ENCODE results near the gene ARSI. TPM values are rescaled to one million over a fixed set of nuclear protein-coding genes. Genes with fewer than 3 reads are reported as not detected.

ARSI gene
- total and polyA plus RNA-seq, 2 of the 13 experiments (the other 11 are each of a cell fraction or from before 2014, with no cell fraction given), result 4.2 to 33.9 TPM

- BruUV-seq (replicated peaks), result no TSS peak
- POLR2A ChIA-PET, result no interaction called here
- no peak overlapping the region for H3K4me3 ChIP-seq (replicated peaks in 1 of 3; ENCODE audit: insufficient read depth in 1 of 3, low read depth in 2 of 3, low read length in 3 of 3)
- no peak overlapping the region for H3K4me2 ChIP-seq (ENCODE audit: low read depth, low read length)
- no peaks in the 10 kb centered on the region for H4K20me1 ChIP-seq (ENCODE audit: insufficient read depth, low read length)
- FAIRE-seq, result no peak
- intact Hi-C loops (cut with micrococcal nuclease; ENCODE audit: unreplicated experiment), result no loop called here
- 46% methylated on average over 5 of the region's 9 CpGs for WGBS (ENCODE audit: low lambda C conversion rate)
- CTCF ChIA-PET (ENCODE audit: low intra/inter-chr PET ratio, low total read pairs), result no interaction called here
- TF ChIP-seq ZNF24 (IDR thresholded peaks at IDR 0.05) (no peak), HNRNPUL1 (IDR thresholded peaks at IDR 0.05; ENCODE audit: low read depth, low read length) (no peak), MYC (CRISPR knock-in tag; IDR thresholded peaks at IDR 0.05; ENCODE audit: borderline replicate concordance) (no peak), SOX5 (CRISPR knock-in tag; IDR thresholded peaks at IDR 0.05; ENCODE audit: borderline replicate concordance) (no peak), GTF3A (CRISPR knock-in tag; conservative IDR thresholded peaks at IDR 0.05) (no peak), ZNF296 (CRISPR knock-in tag; conservative IDR thresholded peaks at IDR 0.05) (no peak), FOSL1 (CRISPR knock-in tag; IDR thresholded peaks at IDR 0.05; ENCODE audit: borderline replicate concordance) (no peak)
- in situ Hi-C loops (cut with HindIII; ENCODE audit: extremely low pct_ligation_motif_present, low pct_unique_long_range_greater_than_20kb), result no loop called here
- H3K9me3 ChIP-seq (ENCODE audit: low read length), result no peaks in the 10 kb centered on the region
- H2AFZ ChIP-seq (ENCODE audit: low read length), result no peak overlapping the region
- ATAC-seq, result no peak
- peaks cover 5 to 60% of the 10 kb centered on the region in 2 experiments; a peak in 4 of 5 replicates for H3K27me3 ChIP-seq (ENCODE audit: control insufficient read depth in 1 of 2, insufficient read depth in 2 of 2, low read length in 2 of 2)
- H3K9ac ChIP-seq (ENCODE audit: insufficient read depth, low read depth, low read length), result no peak overlapping the region
- H3K27ac ChIP-seq (ENCODE audit: extremely low read length, insufficient read depth, low read length), result no peak overlapping the region
- H3K4me1 ChIP-seq (ENCODE audit: insufficient read depth, low read length), result peaks cover 15% of the 10 kb centered on the region
- no peak for DNase-seq (ENCODE audit: low spot score)
- no peaks in the 10 kb centered on the region for H3K79me2 ChIP-seq (ENCODE audit: insufficient read depth, low read length)
- H3K36me3 ChIP-seq (replicated peaks in 1 of 2; ENCODE audit: control insufficient read depth in 1 of 2, insufficient read depth in 2 of 2, low read length in 2 of 2), result no peaks in the 10 kb centered on the region
Observed at GRCh38 chr5:150247726-150248125, 55.0 kb downstream of the ARSI start.

GRCh38 chr5:150246835-150247234, 55.9 kb downstream of the ARSI start:
- no peak for DNase-seq (ENCODE audit: low spot score)
- Histone ChIP-seq H2AFZ (ENCODE audit: low read length) (no peak overlapping the region), H3K27me3 (ENCODE audit: control insufficient read depth in 1 of 2, insufficient read depth in 2 of 2, low read length in 2 of 2) (peaks cover 5 to 60% of the 10 kb centered on the region in 2 experiments; a peak in 4 of 5 replicates), H3K4me3 (replicated peaks in 1 of 3; ENCODE audit: insufficient read depth in 1 of 3, low read depth in 2 of 3, low read length in 3 of 3) (no peak overlapping the region), H3K9me3 (ENCODE audit: low read length) (no peaks in the 10 kb centered on the region), H3K4me2 (ENCODE audit: low read depth, low read length) (no peak overlapping the region), H3K79me2 (ENCODE audit: insufficient read depth, low read length) (no peaks in the 10 kb centered on the region), H3K4me1 (ENCODE audit: insufficient read depth, low read length) (peaks cover 15% of the 10 kb centered on the region), H3K27ac (ENCODE audit: extremely low read length, insufficient read depth, low read length) (no peak overlapping the region), H4K20me1 (ENCODE audit: insufficient read depth, low read length) (no peaks in the 10 kb centered on the region), H3K36me3 (replicated peaks in 1 of 2; ENCODE audit: control insufficient read depth in 1 of 2, insufficient read depth in 2 of 2, low read length in 2 of 2) (no peaks in the 10 kb centered on the region), H3K9ac (ENCODE audit: insufficient read depth, low read depth, low read length) (no peak overlapping the region)
- intact Hi-C loops (cut with micrococcal nuclease; ENCODE audit: unreplicated experiment), result no loop called here
- POLR2A ChIA-PET, result no interaction called here
- peak; percentile 71 for ATAC-seq
- CTCF ChIA-PET (ENCODE audit: low intra/inter-chr PET ratio, low total read pairs), result no interaction called here
- in situ Hi-C loops (cut with HindIII; ENCODE audit: extremely low pct_ligation_motif_present, low pct_unique_long_range_greater_than_20kb), result no loop called here
- TF ChIP-seq ZFX (CRISPR knock-in tag; IDR thresholded peaks at IDR 0.05; ENCODE audit: low read depth) (peak; percentile 10; the same call in 1 of the 2 replicates), CAMTA2 (CRISPR knock-in tag; IDR thresholded peaks at IDR 0.05; ENCODE audit: borderline replicate concordance) (no peak), CTCF (CRISPR knock-in tag; IDR thresholded peaks at IDR 0.05) (peak; percentile 30), HNF4A (CRISPR knock-in tag; IDR thresholded peaks at IDR 0.05) (peak; percentile 23; the same call in 1 of the 2 replicates), KLF15 (CRISPR knock-in tag; IDR thresholded peaks at IDR 0.05; ENCODE audit: borderline replicate concordance) (no peak), ZNF746 (CRISPR knock-in tag; IDR thresholded peaks at IDR 0.05) (no peak), HDAC1 (CRISPR knock-in tag; IDR thresholded peaks at IDR 0.05) (no peak)
- TF ChIP-seq, protein P1, sequence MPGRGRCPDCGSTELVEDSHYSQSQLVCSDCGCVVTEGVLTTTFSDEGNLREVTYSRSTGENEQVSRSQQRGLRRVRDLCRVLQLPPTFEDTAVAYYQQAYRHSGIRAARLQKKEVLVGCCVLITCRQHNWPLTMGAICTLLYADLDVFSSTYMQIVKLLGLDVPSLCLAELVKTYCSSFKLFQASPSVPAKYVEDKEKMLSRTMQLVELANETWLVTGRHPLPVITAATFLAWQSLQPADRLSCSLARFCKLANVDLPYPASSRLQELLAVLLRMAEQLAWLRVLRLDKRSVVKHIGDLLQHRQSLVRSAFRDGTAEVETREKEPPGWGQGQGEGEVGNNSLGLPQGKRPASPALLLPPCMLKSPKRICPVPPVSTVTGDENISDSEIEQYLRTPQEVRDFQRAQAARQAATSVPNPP (CRISPR knock-in tag; IDR thresholded peaks at IDR 0.05), result no peak
- no TSS peak for BruUV-seq (replicated peaks)
- FAIRE-seq, result no peak
- WGBS (ENCODE audit: low lambda C conversion rate), result 20% methylated on average over 3 of the region's 5 CpGs
